BLaER1 (cell line): ENCODE results near the gene ERC2.

ENCODE experiments used
- H3K27ac ChIP-seq: shearing (Covaris generic); formaldehyde crosslinking; 2 replicates; pipeline ENCODE4 v1.8.1; 2022
- H3K27me3 ChIP-seq: shearing (Covaris generic); formaldehyde crosslinking; 2 replicates; pipeline ENCODE4 v1.8.1; 2022
- H3K36me3 ChIP-seq: shearing (Covaris generic); formaldehyde crosslinking; 2 replicates; pipeline ENCODE4 v1.8.1; 2022
- H3K4me1 ChIP-seq: shearing (Covaris generic); formaldehyde crosslinking; 2 replicates; pipeline ENCODE4 v1.8.1; 2022
- H3K4me2 ChIP-seq: shearing (Covaris generic); formaldehyde crosslinking; 2 replicates; pipeline ENCODE4 v1.8.1; 2022
- H3K4me3 ChIP-seq: shearing (Covaris generic); formaldehyde crosslinking; 2 replicates; pipeline ENCODE4 v1.8.1; 2022
- H3K9ac ChIP-seq: shearing (Covaris generic); formaldehyde crosslinking; 2 replicates; pipeline ENCODE4 v1.8.1; 2022
- H3K9me3 ChIP-seq: shearing (Covaris generic); formaldehyde crosslinking; 2 replicates; pipeline ENCODE4 v1.8.1; 2022
- H4K20me1 ChIP-seq: shearing (Covaris generic); formaldehyde crosslinking; 2 replicates; pipeline ENCODE4 v1.8.1; 2022
- Cebpa-rat ChIP-seq: shearing (Covaris generic); IDR thresholded peaks from 2 replicates; pipeline ENCODE4 v1.8.1; 2022

Gene ERC2

DNA sequence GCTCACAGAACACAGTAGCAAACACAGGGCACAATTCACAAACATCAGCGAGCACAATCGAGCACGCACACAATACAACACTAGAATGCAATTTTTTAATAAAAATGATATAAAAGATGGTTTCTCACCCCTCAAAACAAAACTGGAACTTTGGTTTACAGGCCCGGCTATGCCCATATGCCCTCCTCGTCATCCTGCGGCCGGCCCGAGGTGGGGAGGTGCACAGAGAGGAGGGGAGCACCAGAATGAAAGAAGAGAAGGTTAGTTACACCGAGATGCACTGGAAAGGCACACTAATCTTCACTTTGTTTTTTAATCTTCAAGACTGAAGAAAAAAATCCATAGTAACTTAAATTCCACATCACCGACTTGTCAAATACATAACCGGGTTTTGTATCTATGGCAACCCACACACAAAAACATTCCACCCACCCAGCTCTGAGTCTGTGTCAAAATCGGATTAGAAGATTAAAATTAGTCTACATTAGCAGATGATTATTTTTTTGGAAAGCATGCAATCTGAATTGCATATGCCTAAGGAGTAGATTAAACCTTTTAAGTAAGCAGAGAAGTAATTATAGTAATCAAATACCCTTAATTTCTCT is 784.5 kb downstream of the ERC2 start:
- Histone ChIP-seq H3K27me3 (no peaks in the 10 kb centered on the region), H3K4me3 (no peak overlapping the region), H3K9ac (no peak overlapping the region), H3K27ac (no peak overlapping the region), H3K4me1 (peaks cover 6% of the 10 kb centered on the region; the same call in 1 of the 2 replicates), H3K36me3 (no peaks in the 10 kb centered on the region), H4K20me1 (no peaks in the 10 kb centered on the region), H3K4me2 (no peak overlapping the region), H3K9me3 (no peaks in the 10 kb centered on the region)
- no peak for TF ChIP-seq Cebpa-rat

DNA sequence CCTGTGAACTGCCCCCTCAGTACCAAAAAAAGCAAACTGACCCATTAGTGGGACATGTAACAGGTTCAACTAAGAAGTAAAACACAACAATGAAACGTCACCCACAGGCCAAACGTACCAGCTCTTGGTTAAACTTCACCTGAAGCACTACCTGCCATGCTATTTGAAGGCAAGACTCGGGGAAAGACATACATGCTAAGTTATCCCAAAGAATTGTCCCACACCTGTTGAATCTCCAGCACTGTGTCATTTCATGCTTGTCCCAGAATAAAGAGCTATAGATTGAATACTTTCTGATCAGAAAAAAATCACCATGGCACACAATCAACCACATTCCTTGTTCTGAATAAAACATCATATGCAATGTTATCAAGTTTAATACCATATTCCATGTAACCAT is 785.8 kb downstream of the ERC2 start:
- H3K27ac ChIP-seq = no peak overlapping the region
- H3K4me2 ChIP-seq = no peak overlapping the region
- H3K4me3 ChIP-seq = no peak overlapping the region
- no peaks in the 10 kb centered on the region for H3K27me3 ChIP-seq
- TF ChIP-seq Cebpa-rat = no peak
- H3K9me3 ChIP-seq = no peaks in the 10 kb centered on the region
- peaks cover 3% of the 10 kb centered on the region; the same call in 1 of the 2 replicates for H3K4me1 ChIP-seq
- H3K9ac ChIP-seq = no peak overlapping the region
- H3K36me3 ChIP-seq = no peaks in the 10 kb centered on the region
- H4K20me1 ChIP-seq = no peaks in the 10 kb centered on the region

DNA sequence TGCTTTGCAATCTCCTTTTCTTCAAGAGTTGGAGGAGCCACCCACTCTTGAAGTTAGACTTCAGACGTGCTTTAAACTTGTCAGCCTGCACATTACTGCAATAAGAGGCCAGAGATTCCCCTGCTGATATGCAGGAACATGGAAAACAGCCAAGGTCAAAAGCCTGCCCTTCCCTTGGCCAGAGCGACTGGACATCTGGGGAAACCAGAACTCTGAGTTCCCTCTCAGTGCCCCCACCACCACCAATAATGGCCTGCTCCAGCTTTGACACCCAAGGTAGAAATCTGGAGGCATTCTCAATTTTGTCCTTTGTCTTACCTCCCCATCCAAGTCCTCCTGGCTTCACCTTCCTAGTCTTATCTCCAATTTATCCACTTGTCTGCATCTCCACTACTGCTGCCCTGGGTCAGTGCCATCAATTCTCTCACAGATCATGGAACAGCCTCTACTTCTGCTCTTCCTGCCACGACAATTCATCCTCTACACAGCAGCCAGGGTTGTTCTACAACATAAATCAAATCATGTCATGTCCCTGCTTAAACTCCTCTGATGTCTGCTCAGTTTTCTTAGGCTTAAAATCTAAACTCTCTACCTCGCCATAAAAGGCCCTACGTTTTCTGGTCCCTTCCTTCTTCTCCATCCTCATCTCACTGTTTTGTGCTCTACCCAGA is 789.6 kb downstream of the ERC2 start:
- Histone ChIP-seq H3K36me3 (no peaks in the 10 kb centered on the region), H4K20me1 (no peaks in the 10 kb centered on the region), H3K9ac (no peak overlapping the region), H3K27me3 (no peaks in the 10 kb centered on the region), H3K4me1 (no peaks in the 10 kb centered on the region), H3K27ac (no peak overlapping the region), H3K4me3 (no peak overlapping the region), H3K4me2 (no peak overlapping the region), H3K9me3 (no peaks in the 10 kb centered on the region)
- TF ChIP-seq Cebpa-rat = no peak

DNA sequence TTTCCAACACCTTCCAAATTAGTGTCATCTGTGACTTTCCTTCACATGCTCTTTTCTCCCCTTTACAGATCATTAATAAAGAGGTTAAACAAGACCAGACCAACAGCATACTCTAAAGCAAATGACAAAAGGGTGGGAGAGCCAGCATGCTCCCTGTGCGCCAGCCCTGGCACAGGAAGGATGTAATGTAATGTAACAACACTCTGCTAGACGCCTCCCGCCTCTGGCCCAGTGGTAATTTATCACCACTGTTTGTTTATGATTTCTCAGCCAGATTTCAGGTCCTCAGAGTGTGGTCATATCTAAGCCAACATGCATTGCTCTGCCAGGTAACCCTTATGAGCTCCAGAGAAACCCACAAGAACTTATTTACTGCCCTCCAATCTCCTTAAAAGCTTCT is 791.6 kb downstream of the ERC2 start:
- Histone ChIP-seq H3K36me3 (no peaks in the 10 kb centered on the region), H3K4me3 (no peak overlapping the region), H3K4me2 (no peak overlapping the region), H3K27ac (no peak overlapping the region), H3K9ac (no peak overlapping the region), H3K4me1 (no peaks in the 10 kb centered on the region), H3K27me3 (no peaks in the 10 kb centered on the region), H4K20me1 (no peaks in the 10 kb centered on the region), H3K9me3 (no peaks in the 10 kb centered on the region)
- TF ChIP-seq Cebpa-rat = no peak

DNA sequence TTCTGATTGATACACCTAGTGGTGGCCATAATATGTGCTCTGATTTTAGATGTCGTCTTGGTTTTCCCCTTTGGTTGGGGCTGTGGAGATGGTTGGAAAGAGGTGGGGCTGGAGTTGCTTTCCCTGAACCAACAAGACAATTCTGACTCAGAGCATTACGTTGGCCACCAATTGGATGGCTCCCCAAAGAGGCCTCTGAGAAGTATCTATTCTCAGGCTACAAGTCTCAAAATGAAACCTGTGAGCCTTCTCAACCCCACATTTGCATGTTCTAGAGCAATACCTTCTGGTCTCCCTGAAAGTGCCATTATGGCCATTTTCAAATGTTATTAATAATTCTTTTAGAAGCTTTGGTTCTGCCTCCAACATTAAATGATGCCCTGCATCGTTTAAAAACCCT is 792.8 kb downstream of the ERC2 start:
- H3K4me2 ChIP-seq = no peak overlapping the region
- H3K9me3 ChIP-seq = no peaks in the 10 kb centered on the region
- H3K27me3 ChIP-seq = no peaks in the 10 kb centered on the region
- H3K36me3 ChIP-seq = no peaks in the 10 kb centered on the region
- no peak overlapping the region for H3K27ac ChIP-seq
- no peak for TF ChIP-seq Cebpa-rat
- no peaks in the 10 kb centered on the region for H3K4me1 ChIP-seq
- no peak overlapping the region for H3K9ac ChIP-seq
- H3K4me3 ChIP-seq = no peak overlapping the region
- no peaks in the 10 kb centered on the region for H4K20me1 ChIP-seq

DNA sequence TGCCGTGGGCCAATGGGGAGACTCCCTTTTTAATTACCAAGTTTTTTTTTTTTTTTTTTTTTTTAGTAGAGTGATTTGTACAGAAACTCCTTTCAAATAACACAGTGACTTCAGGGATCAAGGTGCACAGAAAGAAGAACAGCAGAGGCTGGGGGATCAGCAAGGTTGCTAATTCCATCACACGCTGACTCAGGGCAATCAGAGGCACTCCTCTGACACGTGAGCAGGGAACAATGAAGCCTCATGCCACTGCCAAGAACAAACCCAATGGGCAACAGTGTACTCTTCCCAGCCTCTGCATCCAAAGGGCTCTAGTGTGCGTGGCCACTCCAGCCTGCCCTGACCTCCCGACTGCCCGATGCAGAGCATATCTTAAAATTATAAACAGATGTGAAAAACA is 794.5 kb downstream of the ERC2 start:
- no peak for TF ChIP-seq Cebpa-rat
- no peaks in the 10 kb centered on the region for H3K27me3 ChIP-seq
- no peaks in the 10 kb centered on the region for H3K4me1 ChIP-seq
- no peak overlapping the region for H3K4me2 ChIP-seq
- no peaks in the 10 kb centered on the region for H3K36me3 ChIP-seq
- H3K9me3 ChIP-seq = no peaks in the 10 kb centered on the region
- no peak overlapping the region for H3K27ac ChIP-seq
- H4K20me1 ChIP-seq = no peaks in the 10 kb centered on the region
- H3K4me3 ChIP-seq = no peak overlapping the region
- no peak overlapping the region for H3K9ac ChIP-seq

DNA sequence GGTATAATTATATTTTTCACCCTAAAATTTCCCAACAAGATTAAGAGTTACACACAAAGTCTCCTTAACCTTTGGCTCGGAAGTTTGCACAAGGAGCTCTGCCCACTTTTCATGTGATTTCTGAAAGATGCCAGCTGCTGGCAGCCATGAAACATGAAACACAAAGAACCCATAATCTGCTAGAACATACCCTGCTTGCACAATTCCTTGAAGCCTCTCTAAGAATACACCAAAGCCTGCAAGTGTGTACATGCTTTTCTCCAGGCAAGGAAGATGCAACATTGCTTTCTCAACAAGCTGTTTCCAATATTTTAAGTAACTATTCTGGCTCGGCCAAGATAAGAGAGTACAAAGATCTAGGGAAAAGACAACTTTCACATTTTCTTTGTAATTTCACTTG is 799.1 kb downstream of the ERC2 start:
- no peak overlapping the region for H3K4me3 ChIP-seq
- H4K20me1 ChIP-seq = no peaks in the 10 kb centered on the region
- no peaks in the 10 kb centered on the region for H3K4me1 ChIP-seq
- H3K4me2 ChIP-seq = no peak overlapping the region
- H3K36me3 ChIP-seq = no peaks in the 10 kb centered on the region
- H3K9me3 ChIP-seq = no peaks in the 10 kb centered on the region
- H3K9ac ChIP-seq = no peak overlapping the region
- no peaks in the 10 kb centered on the region for H3K27me3 ChIP-seq
- no peak overlapping the region for H3K27ac ChIP-seq
- no peak for TF ChIP-seq Cebpa-rat

DNA sequence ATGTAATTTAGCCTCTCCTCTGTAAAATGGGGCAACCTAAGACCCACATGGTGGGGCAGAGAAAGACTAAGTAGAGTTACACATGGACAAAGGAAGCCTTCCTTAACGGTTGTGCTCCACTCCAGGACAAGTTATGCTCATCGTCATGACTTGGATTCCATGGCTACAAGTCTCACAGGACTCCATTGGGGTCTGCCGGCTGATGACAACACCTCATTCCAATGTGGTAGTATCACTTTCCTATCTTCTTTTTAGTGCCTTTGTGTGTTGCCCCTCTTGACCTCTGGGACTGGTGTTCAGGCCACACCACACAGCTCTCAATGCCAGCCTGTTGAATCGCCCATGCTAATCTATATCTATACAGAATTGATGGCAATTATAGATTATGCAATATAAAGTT is 799.9 kb downstream of the ERC2 start:
- Histone ChIP-seq H3K4me1 (no peaks in the 10 kb centered on the region), H3K36me3 (no peaks in the 10 kb centered on the region), H3K4me3 (no peak overlapping the region), H3K9me3 (no peaks in the 10 kb centered on the region), H3K4me2 (no peak overlapping the region), H3K27me3 (no peaks in the 10 kb centered on the region), H3K9ac (no peak overlapping the region), H4K20me1 (no peaks in the 10 kb centered on the region), H3K27ac (no peak overlapping the region)
- no peak for TF ChIP-seq Cebpa-rat

DNA sequence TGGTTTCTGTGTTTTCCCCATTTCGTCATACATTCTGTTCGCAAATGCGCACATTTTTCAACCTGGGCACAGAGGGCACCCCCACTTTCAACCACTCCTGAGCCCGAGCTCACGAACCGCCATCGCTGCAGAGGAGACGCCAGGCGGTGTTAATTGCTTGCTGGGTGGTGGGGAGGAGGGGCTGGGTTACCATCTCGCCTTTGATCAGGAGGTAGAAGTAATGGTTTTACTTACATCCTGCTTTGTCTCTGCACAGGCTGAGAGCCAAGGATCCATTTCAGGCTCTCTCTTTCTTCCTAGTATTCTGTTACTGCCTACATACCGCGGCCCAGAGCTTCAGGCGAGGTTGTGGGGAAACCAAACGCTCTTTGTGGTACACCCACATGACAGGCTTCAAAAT is 803.9 kb downstream of the ERC2 start:
- Histone ChIP-seq H3K27ac (no peak overlapping the region), H3K4me2 (no peak overlapping the region), H3K27me3 (no peaks in the 10 kb centered on the region), H3K9me3 (no peaks in the 10 kb centered on the region), H3K9ac (no peak overlapping the region), H3K4me3 (no peak overlapping the region), H3K4me1 (0 out of 2 replicates have a peak, but pooled peaks cover 7% of the 10 kb centered on the region), H4K20me1 (no peaks in the 10 kb centered on the region), H3K36me3 (no peaks in the 10 kb centered on the region)
- TF ChIP-seq Cebpa-rat = no peak

DNA sequence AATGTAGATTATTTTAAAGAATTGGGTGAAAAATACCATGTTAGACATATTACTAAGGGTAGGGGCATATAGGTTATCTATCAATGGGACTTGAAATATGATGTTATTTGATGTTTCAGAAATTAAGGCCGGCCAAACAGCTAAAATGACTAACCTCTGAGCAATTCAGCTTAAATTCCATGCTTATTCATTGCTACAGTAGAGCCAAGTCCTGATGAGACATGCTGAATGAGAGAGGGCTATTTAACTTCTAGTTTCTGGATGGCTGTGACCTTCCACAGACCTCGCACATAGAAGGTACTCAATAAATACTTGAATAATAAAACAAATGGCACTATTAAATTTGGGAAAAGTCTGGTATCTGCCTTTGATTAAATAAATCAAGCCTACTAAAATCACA is 805.6 kb downstream of the ERC2 start:
- Histone ChIP-seq H3K4me3 (no peak overlapping the region), H3K9me3 (no peaks in the 10 kb centered on the region), H3K36me3 (no peaks in the 10 kb centered on the region), H4K20me1 (no peaks in the 10 kb centered on the region), H3K4me2 (no peak overlapping the region), H3K27me3 (no peaks in the 10 kb centered on the region), H3K9ac (no peak overlapping the region), H3K27ac (no peak overlapping the region), H3K4me1 (0 out of 2 replicates have a peak, but pooled peaks cover 7% of the 10 kb centered on the region)
- TF ChIP-seq Cebpa-rat = no peak
